SK-N-MC (cell line): ENCODE results near the gene CNOT1.
"Not testable (repeated sequence)": the region's sequence is repeated elsewhere in the genome, so short reads cannot be mapped to it uniquely, and the experiment has no call there.

Experiments used
- DNase-seq: peaks from one replicate; pipeline ENCODE4 v3.0.0-alpha.2; 2011; ENCODE audit warnings: low read depth, low spot score
- H3K27ac ChIP-seq: fragments of 200-600 bp; sonication (generic); 2 replicates; pipeline ENCODE4 v1.5.1; 2016; ENCODE audit warnings: mixed run types
- H3K36me3 ChIP-seq: fragments of 200-600 bp; sonication (generic); 2 replicates; pipeline ENCODE4 v1.6.1; 2017; ENCODE audit warnings: antibody characterized with exemption, low read length, mixed read lengths; ENCODE audit not compliant: insufficient read depth
- H3K4me3 ChIP-seq: fragments of 200-600 bp; sonication (generic); 2 replicates; pipeline ENCODE4 v1.5.1; 2016
- H3K9ac ChIP-seq: fragments of 200-600 bp; sonication (generic); 2 replicates; pipeline ENCODE4 v1.8.0; 2017; ENCODE audit warnings: mixed run types, mixed read lengths; ENCODE audit not compliant: insufficient read length
- H3K9me3 ChIP-seq: fragments of 200-600 bp; sonication (generic); 2 replicates; pipeline ENCODE4 v1.6.1; 2017; ENCODE audit warnings: low read depth, mild to moderate bottlenecking, antibody characterized with exemption, low read length, moderate library complexity, mixed read lengths
- EZH2 ChIP-seq: fragments of 200-600 bp; sonication (generic); IDR thresholded peaks from one replicate; pipeline ENCODE4 v1.6.1; 2017; ENCODE audit warnings: antibody characterized with exemption
- FOXP2 ChIP-seq: optimal IDR thresholded peaks from 2 replicates; pipeline ENCODE3; 2011; ENCODE audit warnings: mild to moderate bottlenecking, moderate library complexity; ENCODE audit not compliant: insufficient read depth; ENCODE audit errors: extremely low read length, control extremely low read depth
- POLR2AphosphoS5 ChIP-seq: IDR thresholded peaks from 2 replicates; pipeline ENCODE4 v1.6.1; 2012; ENCODE audit warnings: mild to moderate bottlenecking, low read depth, low read length, borderline replicate concordance

CNOT1 gene

GRCh38 chr16:58644108-58644507 lies 14.5 kb upstream of the CNOT1 start:
- TF ChIP-seq EZH2 = no peak
- TF ChIP-seq FOXP2 = no peak
- no peak for TF ChIP-seq POLR2AphosphoS5
- no peak overlapping the region for H3K27ac ChIP-seq

DNA sequence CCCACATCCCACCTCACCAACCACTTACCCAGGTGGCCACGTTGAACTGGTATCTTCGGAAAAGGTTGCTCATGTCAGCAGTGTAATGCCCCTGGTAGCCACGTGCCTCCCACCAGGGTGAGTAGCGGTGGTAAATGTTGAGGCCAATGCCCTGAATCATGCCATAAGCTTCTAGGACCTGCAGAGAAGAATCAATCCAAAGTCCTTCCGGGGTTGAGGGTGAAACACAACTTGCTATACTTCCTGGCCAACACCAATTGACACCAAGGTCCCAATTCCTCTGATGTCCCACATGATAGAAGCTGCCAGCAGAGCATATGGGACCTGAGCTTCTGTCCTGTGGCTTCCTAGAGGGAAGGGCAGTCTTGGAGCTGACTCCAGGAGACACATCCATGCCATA lies 11.3 kb upstream of the CNOT1 start:
- no peak overlapping the region for H3K27ac ChIP-seq
- DNase-seq = no peak
- no peak for TF ChIP-seq FOXP2
- no peak for TF ChIP-seq POLR2AphosphoS5
- no peak for TF ChIP-seq EZH2
- H3K9ac ChIP-seq = no peak overlapping the region
- H3K4me3 ChIP-seq = no peak overlapping the region
- H3K9me3 ChIP-seq = no peaks in the 10 kb centered on the region
- no peaks in the 10 kb centered on the region for H3K36me3 ChIP-seq

More at GRCh38 chr16:58644108-58644507, 14.5 kb upstream of the CNOT1 start:
- no peaks in the 10 kb centered on the region for H3K9me3 ChIP-seq
- H3K4me3 ChIP-seq = no peak overlapping the region
- no peak overlapping the region for H3K9ac ChIP-seq
- H3K36me3 ChIP-seq = no peaks in the 10 kb centered on the region
- no peak for DNase-seq

GRCh38 chr16:58639836-58640235 lies 10.2 kb upstream of the CNOT1 start:
- no peak for TF ChIP-seq POLR2AphosphoS5
- TF ChIP-seq EZH2 = no peak
- TF ChIP-seq FOXP2 = no peak
- no peaks in the 10 kb centered on the region for H3K36me3 ChIP-seq
- no peak overlapping the region for H3K4me3 ChIP-seq
- H3K9ac ChIP-seq = no peak overlapping the region
- no peak overlapping the region for H3K27ac ChIP-seq
- no peaks in the 10 kb centered on the region for H3K9me3 ChIP-seq
- no peak for DNase-seq

DNA sequence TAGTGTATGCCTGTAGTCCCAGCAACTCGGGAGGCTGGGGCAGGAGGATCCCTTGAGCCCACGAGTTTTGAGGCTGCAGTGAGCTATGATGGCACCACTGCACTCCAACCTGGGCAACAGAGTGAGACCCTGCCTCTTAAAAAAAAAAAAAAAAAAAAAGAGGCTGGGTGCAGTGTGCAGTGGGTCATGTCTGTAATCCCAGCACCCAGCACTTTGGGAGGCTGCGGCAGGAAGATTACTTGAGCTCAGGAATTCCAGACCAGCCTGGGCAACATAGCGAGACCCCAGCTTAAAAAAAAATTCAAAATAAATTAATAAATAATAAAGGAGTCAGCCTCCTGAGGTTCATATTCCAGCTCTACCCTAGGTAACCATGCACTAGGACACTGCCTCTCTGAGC lies 9.6 kb upstream of the CNOT1 start:
- Histone ChIP-seq H3K36me3 (no peaks in the 10 kb centered on the region), H3K27ac (no peak overlapping the region), H3K9me3 (no peaks in the 10 kb centered on the region), H3K4me3 (no peak overlapping the region), H3K9ac (no peak overlapping the region)
- no peak for DNase-seq
- TF ChIP-seq POLR2AphosphoS5 = no peak

- DNase-seq = no peak
- no peak for TF ChIP-seq POLR2AphosphoS5
- no peak for TF ChIP-seq FOXP2
- TF ChIP-seq EZH2 = no peak
- H3K9ac ChIP-seq = no peak overlapping the region
These were observed 8.8 kb upstream of the CNOT1 start for GRCh38 chr16:58638148-58639036.

DNA sequence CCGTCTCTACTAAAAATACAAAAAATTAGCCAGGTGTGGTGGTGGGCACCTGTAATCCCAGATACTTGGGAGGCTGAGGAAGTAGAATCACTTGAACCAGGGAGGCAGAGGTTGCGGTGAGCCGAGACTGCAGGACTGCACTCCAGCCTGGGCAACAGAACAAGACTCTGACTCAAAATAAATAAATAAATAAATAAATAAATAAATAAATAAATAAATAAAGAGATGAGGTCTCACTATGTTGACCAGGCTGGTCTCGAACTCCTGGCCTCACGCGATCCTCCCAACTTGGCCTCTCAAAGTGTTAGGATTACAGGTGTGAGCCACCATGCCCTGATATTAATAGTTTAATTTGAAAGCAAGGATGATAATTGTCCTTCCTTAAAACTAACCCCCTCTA lies 7.4 kb upstream of the CNOT1 start:
- H3K9ac ChIP-seq, H3K36me3 ChIP-seq, DNase-seq, H3K9me3 ChIP-seq, H3K4me3 ChIP-seq, H3K27ac ChIP-seq: not testable (repeated sequence)

More at GRCh38 chr16:58638148-58639036, 8.8 kb upstream of the CNOT1 start:
- Histone ChIP-seq H3K4me3 (no peak overlapping the region), H3K36me3 (no peaks in the 10 kb centered on the region), H3K9me3 (no peaks in the 10 kb centered on the region), H3K27ac (no peak overlapping the region)

DNA sequence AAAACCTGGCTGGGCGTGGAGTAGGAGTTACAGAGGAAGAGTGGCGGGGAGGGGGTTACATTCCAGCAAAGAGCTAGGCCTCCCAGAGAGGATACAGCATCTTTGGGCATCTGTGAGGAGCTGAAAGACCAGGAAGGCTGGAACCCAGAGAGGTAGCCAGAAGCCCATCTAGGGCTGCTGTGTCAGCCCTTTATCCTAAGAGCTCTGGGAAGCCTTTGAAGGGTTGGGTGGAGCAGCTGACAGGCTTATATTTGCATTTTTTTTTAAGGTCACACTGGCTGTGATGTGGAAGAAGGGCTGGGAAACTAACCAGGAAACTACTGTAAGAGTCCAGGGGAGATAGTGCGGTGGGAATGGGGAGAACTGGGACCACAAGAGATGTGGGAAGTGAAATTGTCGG lies 6.8 kb upstream of the CNOT1 start:
- no peak overlapping the region for H3K27ac ChIP-seq
- no peak for TF ChIP-seq FOXP2
- no peak for TF ChIP-seq EZH2
- no peak for TF ChIP-seq POLR2AphosphoS5
- H3K4me3 ChIP-seq = no peak overlapping the region
- no peak for DNase-seq
- no peaks in the 10 kb centered on the region for H3K9me3 ChIP-seq
- no peaks in the 10 kb centered on the region for H3K36me3 ChIP-seq
- no peak overlapping the region for H3K9ac ChIP-seq

DNA sequence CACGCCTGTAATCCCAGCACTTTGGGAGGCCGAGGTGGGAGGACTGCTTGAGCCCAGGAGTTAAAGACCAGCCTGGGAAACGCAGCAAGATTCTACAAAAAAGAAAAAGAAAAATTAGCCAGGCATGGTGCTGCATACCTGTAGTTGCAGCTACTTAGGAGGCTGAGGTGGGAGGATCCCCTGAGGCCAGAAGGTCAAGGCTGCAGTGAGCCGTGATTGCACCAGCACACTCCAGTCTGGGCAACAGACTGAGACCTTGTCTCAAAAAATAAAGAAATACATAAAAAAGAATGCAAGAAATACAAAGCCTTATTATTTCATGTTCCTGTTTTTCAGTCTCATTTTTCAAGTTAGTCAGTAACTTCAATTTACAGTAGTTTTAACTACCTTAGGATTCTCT lies 5.9 kb upstream of the CNOT1 start:
- TF ChIP-seq FOXP2 = no peak
- no peak for TF ChIP-seq POLR2AphosphoS5
- H3K4me3 ChIP-seq = no peak overlapping the region
- H3K9ac ChIP-seq = no peak overlapping the region
- no peaks in the 10 kb centered on the region for H3K9me3 ChIP-seq
- no peaks in the 10 kb centered on the region for H3K36me3 ChIP-seq
- no peak overlapping the region for H3K27ac ChIP-seq
- no peak for DNase-seq

GRCh38 chr16:58634265-58634802 lies 4.7 kb upstream of the CNOT1 start:
- no peak overlapping the region for H3K27ac ChIP-seq
- no peak for DNase-seq
- no peak overlapping the region for H3K4me3 ChIP-seq
- H3K36me3 ChIP-seq = no peaks in the 10 kb centered on the region
- H3K9ac ChIP-seq = no peak overlapping the region
- TF ChIP-seq EZH2 (no peak), FOXP2 (no peak), POLR2AphosphoS5 (no peak)
- H3K9me3 ChIP-seq = no peaks in the 10 kb centered on the region
